ENCODE results near the gene LCE2A.
A peak's percentile ranks its signal among the peaks of the same experiment; 100 is the strongest.
"Not testable (repeated sequence)": the region's sequence is repeated elsewhere in the genome, so short reads cannot be mapped to it uniquely, and the experiment has no call there.

The LCE2A gene

GRCh38 chr1:152683846-152684245 lies 14.3 kb upstream of the LCE2A start:
- no peak overlapping the region for H3K4me3 ChIP-seq (ENCODE audit: insufficient read depth in 1 of 2, low read depth in 1 of 2, low read length in 2 of 2)
- H3K4ac ChIP-seq (ENCODE audit: low read depth in 1 of 2, low read length in 2 of 2), result no peak overlapping the region
- H2BK12ac ChIP-seq (ENCODE audit: low read length in 2 of 2), result no peak overlapping the region

GRCh38 chr1:152685823-152686222 lies 12.3 kb upstream of the LCE2A start, which contains the start of gene LCE2B:
TSS of gene LCE2B (plus strand) at chr1:152686123. CDS start at chr1:152686844, 721 bp downstream.
- not testable (repeated sequence) for H3K79me1 ChIP-seq (replicated peaks; ENCODE audit: low read length, poor library complexity, severe bottlenecking); H2BK120ac ChIP-seq (ENCODE audit: low read depth, low read length); H2AK5ac ChIP-seq (ENCODE audit: low read length, severe bottlenecking)

More at GRCh38 chr1:152683846-152684245, 14.3 kb upstream of the LCE2A start:
- H4K91ac ChIP-seq (ENCODE audit: low read length), result no peak overlapping the region
- no peak for DNase-seq
- H3K18ac ChIP-seq (ENCODE audit: low read depth in 1 of 2, low read length in 2 of 2), result no peak overlapping the region
- H3K36me3 ChIP-seq (ENCODE audit: control insufficient read depth in 1 of 2, insufficient read depth in 2 of 2, low read depth in 1 of 2, low read length in 2 of 2), result no peaks in the 10 kb centered on the region
- peaks cover 0 to 17% of the 10 kb centered on the region in 2 experiments for H3K27me3 ChIP-seq (ENCODE audit: control insufficient read depth in 1 of 2, insufficient read depth in 1 of 2, low read length in 2 of 2)
- H3K23ac ChIP-seq (ENCODE audit: low read length in 2 of 2), result no peak overlapping the region
- H3K9me3 ChIP-seq (ENCODE audit: control insufficient read depth, low read length), result no peaks in the 10 kb centered on the region
- no peak overlapping the region for H2AK5ac ChIP-seq (ENCODE audit: low read length, severe bottlenecking)
- no peak overlapping the region for H2BK15ac ChIP-seq (ENCODE audit: low read depth, poor library complexity, severe bottlenecking)
- H3K9ac ChIP-seq (ENCODE audit: low read length), result no peak overlapping the region
- H3K79me1 ChIP-seq (replicated peaks; ENCODE audit: low read length, poor library complexity, severe bottlenecking), result no peaks in the 10 kb centered on the region
- H3K4me1 ChIP-seq (ENCODE audit: control insufficient read depth, insufficient read depth, low read depth, low read length), result no peaks in the 10 kb centered on the region
- no peak overlapping the region for H2BK5ac ChIP-seq (ENCODE audit: low read depth, low read length, poor library complexity, severe bottlenecking)
- H3K27ac ChIP-seq (ENCODE audit: low read length, poor library complexity, severe bottlenecking), result no peak overlapping the region
- no peak overlapping the region for H2BK120ac ChIP-seq (ENCODE audit: low read depth, low read length)
- H2AFZ ChIP-seq (ENCODE audit: low read depth, low read length), result no peak overlapping the region
- H3K4me2 ChIP-seq (ENCODE audit: low read length, poor library complexity, severe bottlenecking), result no peak overlapping the region
- H3K14ac ChIP-seq (ENCODE audit: low read length in 2 of 2), result no peak overlapping the region
- H4K8ac ChIP-seq (ENCODE audit: low read length), result no peak overlapping the region

GRCh38 chr1:152699746-152700145 lies 1.6 kb downstream of the LCE2A start:
- H3K14ac ChIP-seq (ENCODE audit: low read length in 2 of 2), result no peak overlapping the region
- H3K4ac ChIP-seq (ENCODE audit: low read depth in 1 of 2, low read length in 2 of 2), result no peak overlapping the region
- peaks cover 5% of the 10 kb centered on the region for H3K9me3 ChIP-seq (ENCODE audit: control insufficient read depth, low read length)
- no peak overlapping the region for H4K91ac ChIP-seq (ENCODE audit: low read length)
- H2BK5ac ChIP-seq (ENCODE audit: low read depth, low read length, poor library complexity, severe bottlenecking), result no peak overlapping the region
- H2AFZ ChIP-seq (ENCODE audit: low read depth, low read length), result no peak overlapping the region
- no peaks in the 10 kb centered on the region for H3K36me3 ChIP-seq (ENCODE audit: control insufficient read depth in 1 of 2, insufficient read depth in 2 of 2, low read depth in 1 of 2, low read length in 2 of 2)
- H2BK15ac ChIP-seq (ENCODE audit: low read depth, poor library complexity, severe bottlenecking), result no peak overlapping the region
- WGBS, result 96% methylated on average over 2 of the region's 4 CpGs
- H3K4me2 ChIP-seq (ENCODE audit: low read length, poor library complexity, severe bottlenecking), result no peak overlapping the region
- no peak overlapping the region for H2BK12ac ChIP-seq (ENCODE audit: low read length in 2 of 2)
- H2BK120ac ChIP-seq (ENCODE audit: low read depth, low read length), result no peak overlapping the region
- no peak overlapping the region for H3K27ac ChIP-seq (ENCODE audit: low read length, poor library complexity, severe bottlenecking)
- H3K9ac ChIP-seq (ENCODE audit: low read length), result no peak overlapping the region
- no peak overlapping the region for H3K4me3 ChIP-seq (ENCODE audit: insufficient read depth in 1 of 2, low read depth in 1 of 2, low read length in 2 of 2)
- H2AK5ac ChIP-seq (ENCODE audit: low read length, severe bottlenecking), result no peak overlapping the region
- H3K18ac ChIP-seq (ENCODE audit: low read depth in 1 of 2, low read length in 2 of 2), result no peak overlapping the region
- no peak overlapping the region for H4K8ac ChIP-seq (ENCODE audit: low read length)
- no peak overlapping the region for H3K23ac ChIP-seq (ENCODE audit: low read length in 2 of 2)
- no peaks in the 10 kb centered on the region for H3K27me3 ChIP-seq (ENCODE audit: control insufficient read depth in 1 of 2, insufficient read depth in 1 of 2, low read length in 2 of 2)
- H3K4me1 ChIP-seq (ENCODE audit: control insufficient read depth, insufficient read depth, low read depth, low read length), result no peaks in the 10 kb centered on the region
- H3K79me1 ChIP-seq (replicated peaks; ENCODE audit: low read length, poor library complexity, severe bottlenecking), result no peaks in the 10 kb centered on the region
- no peak for DNase-seq

More at GRCh38 chr1:152685823-152686222, 12.3 kb upstream of the LCE2A start, which contains the start of gene LCE2B:
- not testable (repeated sequence) for H3K18ac ChIP-seq (ENCODE audit: low read depth in 1 of 2, low read length in 2 of 2); H3K14ac ChIP-seq (ENCODE audit: low read length in 2 of 2); H2BK15ac ChIP-seq (ENCODE audit: low read depth, poor library complexity, severe bottlenecking); H3K4me2 ChIP-seq (ENCODE audit: low read length, poor library complexity, severe bottlenecking); H3K36me3 ChIP-seq (ENCODE audit: control insufficient read depth in 1 of 2, insufficient read depth in 2 of 2, low read depth in 1 of 2, low read length in 2 of 2); H3K9me3 ChIP-seq (ENCODE audit: control insufficient read depth, low read length); H3K27ac ChIP-seq (ENCODE audit: low read length, poor library complexity, severe bottlenecking); H3K4ac ChIP-seq (ENCODE audit: low read depth in 1 of 2, low read length in 2 of 2); H2AFZ ChIP-seq (ENCODE audit: low read depth, low read length); H3K4me3 ChIP-seq (ENCODE audit: insufficient read depth in 1 of 2, low read depth in 1 of 2, low read length in 2 of 2); H4K91ac ChIP-seq (ENCODE audit: low read length); DNase-seq; H3K23ac ChIP-seq (ENCODE audit: low read length in 2 of 2); H3K27me3 ChIP-seq (ENCODE audit: control insufficient read depth in 1 of 2, insufficient read depth in 1 of 2, low read length in 2 of 2); H2BK5ac ChIP-seq (ENCODE audit: low read depth, low read length, poor library complexity, severe bottlenecking); H4K8ac ChIP-seq (ENCODE audit: low read length); H3K9ac ChIP-seq (ENCODE audit: low read length); H3K4me1 ChIP-seq (ENCODE audit: control insufficient read depth, insufficient read depth, low read depth, low read length); H2BK12ac ChIP-seq (ENCODE audit: low read length in 2 of 2)
- 20% methylated on average over 2 of the region's 4 CpGs for WGBS

GRCh38 chr1:152707860-152708259 lies 9.7 kb downstream of the LCE2A start, which contains the start of gene LCE4A:
TSS of gene LCE4A (plus strand) at chr1:152708160. CDS start at chr1:152709076, 916 bp downstream.
- Histone ChIP-seq H3K36me3 (ENCODE audit: control insufficient read depth in 1 of 2, insufficient read depth in 2 of 2, low read depth in 1 of 2, low read length in 2 of 2) (no peaks in the 10 kb centered on the region), H2AFZ (ENCODE audit: low read depth, low read length) (no peak within 1 kb of the TSS), H3K4me3 (ENCODE audit: insufficient read depth in 1 of 2, low read depth in 1 of 2, low read length in 2 of 2) (no peak within 1 kb of the TSS), H3K9me3 (ENCODE audit: control insufficient read depth, low read length) (peaks cover 7% of the 10 kb centered on the region), H4K8ac (ENCODE audit: low read length) (no peak within 1 kb of the TSS), H3K18ac (ENCODE audit: low read depth in 1 of 2, low read length in 2 of 2) (no peak within 1 kb of the TSS), H3K9ac (ENCODE audit: low read length) (no peak within 1 kb of the TSS), H3K27me3 (ENCODE audit: control insufficient read depth in 1 of 2, insufficient read depth in 1 of 2, low read length in 2 of 2) (no peaks in the 10 kb centered on the region), H3K4me2 (ENCODE audit: low read length, poor library complexity, severe bottlenecking) (no peak within 1 kb of the TSS), H4K91ac (ENCODE audit: low read length) (no peak within 1 kb of the TSS), H3K4me1 (ENCODE audit: control insufficient read depth, insufficient read depth, low read depth, low read length) (no peaks in the 10 kb centered on the region), H2BK120ac (ENCODE audit: low read depth, low read length) (no peak within 1 kb of the TSS), H2BK15ac (ENCODE audit: low read depth, poor library complexity, severe bottlenecking) (no peak within 1 kb of the TSS), H3K14ac (ENCODE audit: low read length in 2 of 2) (no peak within 1 kb of the TSS), H3K27ac (ENCODE audit: low read length, poor library complexity, severe bottlenecking) (no peak within 1 kb of the TSS), H2BK5ac (ENCODE audit: low read depth, low read length, poor library complexity, severe bottlenecking) (no peak within 1 kb of the TSS), H2AK5ac (ENCODE audit: low read length, severe bottlenecking) (no peak within 1 kb of the TSS), H3K23ac (ENCODE audit: low read length in 2 of 2) (peak within 1 kb of the TSS in 1 of 2 experiments; percentile 77), H2BK12ac (ENCODE audit: low read length in 2 of 2) (no peak within 1 kb of the TSS), H3K79me1 (replicated peaks; ENCODE audit: low read length, poor library complexity, severe bottlenecking) (no peaks in the 10 kb centered on the region), H3K4ac (ENCODE audit: low read depth in 1 of 2, low read length in 2 of 2) (no peak within 1 kb of the TSS)
- no peak for DNase-seq
- 35% methylated on average over 2 of the region's 2 CpGs for WGBS
